ENCODE measurements around the gene NDUFB10.

NDUFB10 gene

DNA sequence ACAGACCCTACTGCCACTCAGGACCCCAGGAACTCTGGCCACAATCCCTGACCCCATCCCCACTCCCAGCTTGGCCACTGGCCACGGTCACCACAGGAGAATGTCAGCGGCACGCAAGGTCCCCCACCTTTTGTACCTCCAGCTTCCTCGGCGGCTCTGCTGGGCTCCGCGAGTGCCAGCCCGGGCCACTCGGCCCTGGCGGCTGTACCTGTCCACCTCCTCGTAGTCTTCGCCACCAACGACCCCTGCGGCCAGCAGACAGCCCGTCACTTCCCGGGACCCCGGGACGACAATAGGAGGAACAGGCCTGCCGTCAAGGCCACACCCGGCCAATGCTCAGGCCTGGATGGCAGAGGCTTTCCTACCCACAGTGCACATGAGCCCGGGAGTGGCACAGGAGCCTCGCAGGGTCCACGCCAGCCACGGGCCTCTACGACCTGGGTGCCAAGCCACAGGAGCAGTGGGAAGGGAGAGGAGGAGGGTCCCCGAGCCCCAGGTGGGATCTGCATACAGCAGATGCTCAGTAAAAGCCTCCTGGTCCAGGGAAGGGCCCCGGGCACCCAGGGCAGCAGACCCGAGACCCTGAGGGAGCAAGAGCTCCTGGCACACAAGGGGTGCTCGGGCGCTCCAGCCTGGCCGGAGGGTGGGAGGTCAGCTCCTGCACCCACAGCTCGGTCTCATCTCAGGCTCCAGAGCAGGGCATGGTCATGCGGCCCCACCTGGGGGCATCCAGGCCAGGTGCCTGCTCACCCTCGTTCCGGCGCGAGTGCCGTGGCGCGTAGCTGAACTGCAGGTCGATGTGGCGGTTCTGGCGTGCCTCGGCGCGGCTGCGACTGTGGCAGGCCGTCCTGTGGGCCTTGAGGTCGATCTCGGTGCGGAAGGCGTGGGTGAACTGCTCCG is 42.4 kb downstream of the NDUFB10 start:
- TF ChIP-seq SIN3A (IDR thresholded peaks at IDR 0.05; ENCODE audit: borderline replicate concordance, insufficient read depth, low read length) (no peak), TAF1 (IDR thresholded peaks at IDR 0.05; ENCODE audit: borderline replicate concordance, insufficient read depth, low read length) (no peak), FOXP2 (optimal IDR thresholded peaks at IDR 0.05; ENCODE audit: borderline replicate concordance, extremely low read depth, extremely low read length, insufficient read depth) (no peak)

- TF ChIP-seq, protein P1, sequence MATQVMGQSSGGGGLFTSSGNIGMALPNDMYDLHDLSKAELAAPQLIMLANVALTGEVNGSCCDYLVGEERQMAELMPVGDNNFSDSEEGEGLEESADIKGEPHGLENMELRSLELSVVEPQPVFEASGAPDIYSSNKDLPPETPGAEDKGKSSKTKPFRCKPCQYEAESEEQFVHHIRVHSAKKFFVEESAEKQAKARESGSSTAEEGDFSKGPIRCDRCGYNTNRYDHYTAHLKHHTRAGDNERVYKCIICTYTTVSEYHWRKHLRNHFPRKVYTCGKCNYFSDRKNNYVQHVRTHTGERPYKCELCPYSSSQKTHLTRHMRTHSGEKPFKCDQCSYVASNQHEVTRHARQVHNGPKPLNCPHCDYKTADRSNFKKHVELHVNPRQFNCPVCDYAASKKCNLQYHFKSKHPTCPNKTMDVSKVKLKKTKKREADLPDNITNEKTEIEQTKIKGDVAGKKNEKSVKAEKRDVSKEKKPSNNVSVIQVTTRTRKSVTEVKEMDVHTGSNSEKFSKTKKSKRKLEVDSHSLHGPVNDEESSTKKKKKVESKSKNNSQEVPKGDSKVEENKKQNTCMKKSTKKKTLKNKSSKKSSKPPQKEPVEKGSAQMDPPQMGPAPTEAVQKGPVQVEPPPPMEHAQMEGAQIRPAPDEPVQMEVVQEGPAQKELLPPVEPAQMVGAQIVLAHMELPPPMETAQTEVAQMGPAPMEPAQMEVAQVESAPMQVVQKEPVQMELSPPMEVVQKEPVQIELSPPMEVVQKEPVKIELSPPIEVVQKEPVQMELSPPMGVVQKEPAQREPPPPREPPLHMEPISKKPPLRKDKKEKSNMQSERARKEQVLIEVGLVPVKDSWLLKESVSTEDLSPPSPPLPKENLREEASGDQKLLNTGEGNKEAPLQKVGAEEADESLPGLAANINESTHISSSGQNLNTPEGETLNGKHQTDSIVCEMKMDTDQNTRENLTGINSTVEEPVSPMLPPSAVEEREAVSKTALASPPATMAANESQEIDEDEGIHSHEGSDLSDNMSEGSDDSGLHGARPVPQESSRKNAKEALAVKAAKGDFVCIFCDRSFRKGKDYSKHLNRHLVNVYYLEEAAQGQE (IDR thresholded peaks at IDR 0.05; ENCODE audit: insufficient read depth in 1 of 2, low read depth in 2 of 2, low read length in 2 of 2): no peak
Measured at GRCh38 chr16:2002406-2003230, 43.3 kb downstream of the NDUFB10 start.

DNA sequence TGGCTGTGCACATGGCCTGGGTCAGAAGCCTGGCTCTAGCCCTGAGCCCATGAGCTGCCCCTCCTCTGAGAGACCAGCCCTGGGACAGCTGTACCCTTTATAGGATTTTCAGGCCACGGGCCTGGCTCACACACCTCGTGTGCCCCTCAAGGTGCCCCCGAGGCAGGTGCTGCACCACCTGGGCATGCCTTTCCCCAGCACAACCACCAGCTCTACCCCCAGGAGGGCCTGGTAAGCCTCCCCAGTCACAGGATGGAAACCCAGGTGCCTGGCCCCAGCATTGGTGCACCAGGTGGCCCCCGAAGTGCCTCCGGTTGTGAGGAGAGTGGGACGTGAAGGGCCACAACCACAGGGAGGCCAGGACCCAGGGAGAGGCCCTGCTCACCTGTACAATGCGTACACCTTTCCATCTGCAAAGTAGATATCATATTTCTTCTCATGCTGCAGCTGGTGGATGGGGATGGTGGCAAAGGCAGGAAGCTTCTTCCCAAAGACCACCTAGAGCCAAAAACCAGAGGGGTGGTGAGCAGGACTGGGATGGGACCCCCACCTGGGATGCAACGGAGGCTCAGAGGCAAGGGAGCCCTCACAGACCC is 44.0 kb downstream of the NDUFB10 start:
- TF ChIP-seq SIN3A (IDR thresholded peaks at IDR 0.05; ENCODE audit: borderline replicate concordance, insufficient read depth, low read length) (no peak), POLR2AphosphoS5 (IDR thresholded peaks at IDR 0.05; ENCODE audit: low read depth, low read length) (no peak), TAF1 (IDR thresholded peaks at IDR 0.05; ENCODE audit: borderline replicate concordance, insufficient read depth, low read length) (no peak), FOXP2 (optimal IDR thresholded peaks at IDR 0.05; ENCODE audit: borderline replicate concordance, extremely low read depth, extremely low read length, insufficient read depth) (no peak)
- TF ChIP-seq, protein P1 (IDR thresholded peaks at IDR 0.05; ENCODE audit: insufficient read depth in 1 of 2, low read depth in 2 of 2, low read length in 2 of 2): no peak

- TF ChIP-seq, protein P1 (IDR thresholded peaks at IDR 0.05; ENCODE audit: insufficient read depth in 1 of 2, low read depth in 2 of 2, low read length in 2 of 2): no peak
- TF ChIP-seq FOXP2 (optimal IDR thresholded peaks at IDR 0.05; ENCODE audit: borderline replicate concordance, extremely low read depth, extremely low read length, insufficient read depth) (no peak), POLR2AphosphoS5 (IDR thresholded peaks at IDR 0.05; ENCODE audit: low read depth, low read length) (no peak), TAF1 (IDR thresholded peaks at IDR 0.05; ENCODE audit: borderline replicate concordance, insufficient read depth, low read length) (no peak), SIN3A (IDR thresholded peaks at IDR 0.05; ENCODE audit: borderline replicate concordance, insufficient read depth, low read length) (no peak)
Measured at GRCh38 chr16:2003827-2004641, 44.7 kb downstream of the NDUFB10 start.

Measured in PFSK-1 (cell line).